HG03108 (cell line): Measurements from ENCODE around the gene CACNA1I.

Experiments
- ATAC-seq: cut with Tn5 transposase; IDR thresholded peaks from one replicate; pipeline ENCODE4 v1.9.1; 2021; ENCODE audit warnings: moderate library complexity; ENCODE audit not compliant: unreplicated experiment

The CACNA1I gene

GRCh38 chr22:39567135-39567946 lies 3.2 kb upstream of the CACNA1I start:
- ATAC-seq: no peak

GRCh38 chr22:39568278-39568981 lies 2.1 kb upstream of the CACNA1I start:
- no peak for ATAC-seq

GRCh38 chr22:39569066-39569465 lies 1.5 kb upstream of the CACNA1I start:
- ATAC-seq: no peak

- no peak for ATAC-seq
Measured at GRCh38 chr22:39570226-39570625, 327 bp upstream of the CACNA1I start.

GRCh38 chr22:39571538-39571937 lies 985 bp downstream of the CACNA1I start:
- no peak for ATAC-seq

- ATAC-seq: no peak
Measured at GRCh38 chr22:39574779-39575551, 4.4 kb downstream of the CACNA1I start.

GRCh38 chr22:39575552-39575825 lies 4.9 kb downstream of the CACNA1I start:
- ATAC-seq: no peak

- ATAC-seq: no peak
Measured at GRCh38 chr22:39576027-39576426, 5.5 kb downstream of the CACNA1I start.

GRCh38 chr22:39577366-39577765 lies 6.8 kb downstream of the CACNA1I start:
- ATAC-seq: no peak

GRCh38 chr22:39577900-39578299 lies 7.3 kb downstream of the CACNA1I start:
- no peak for ATAC-seq

- no peak for ATAC-seq
Measured at GRCh38 chr22:39580006-39580441, 9.5 kb downstream of the CACNA1I start.

- no peak for ATAC-seq
Measured at GRCh38 chr22:39580795-39581194, 10.2 kb downstream of the CACNA1I start.

GRCh38 chr22:39581303-39581702 lies 10.8 kb downstream of the CACNA1I start:
- no peak for ATAC-seq

- ATAC-seq: no peak
Measured at GRCh38 chr22:39583066-39583667, 12.6 kb downstream of the CACNA1I start.

- ATAC-seq: no peak
Measured at GRCh38 chr22:39589875-39590274, 19.3 kb downstream of the CACNA1I start.

GRCh38 chr22:39592081-39593065 lies 21.8 kb downstream of the CACNA1I start:
- no peak for ATAC-seq

GRCh38 chr22:39593066-39593930 lies 22.7 kb downstream of the CACNA1I start:
- no peak for ATAC-seq

- ATAC-seq: no peak
Measured at GRCh38 chr22:39593931-39594285, 23.4 kb downstream of the CACNA1I start.

GRCh38 chr22:39594411-39594810 lies 23.9 kb downstream of the CACNA1I start:
- no peak for ATAC-seq
